OCI-LY7 (cell line): ENCODE data around the gene ZNF536.

Experiments used
- EZH2phosphoT487 ChIP-seq: fragments of 200-600 bp; sonication (generic); IDR thresholded peaks from 2 replicates; pipeline ENCODE4 v1.6.1; 2018; ENCODE audit warnings: low read depth, borderline replicate concordance, mild to moderate bottlenecking, mixed run types, antibody characterized with exemption, low read length, moderate library complexity, mixed read lengths
- TF ChIP-seq, protein P1 (sequence below): fragments of 200-600 bp; sonication (generic); conservative IDR thresholded peaks from 2 replicates; pipeline ENCODE4 v1.5.1; 2014; ENCODE audit warnings: mild to moderate bottlenecking, antibody characterized with exemption, low read length, moderate library complexity, mixed read lengths

DNA sequence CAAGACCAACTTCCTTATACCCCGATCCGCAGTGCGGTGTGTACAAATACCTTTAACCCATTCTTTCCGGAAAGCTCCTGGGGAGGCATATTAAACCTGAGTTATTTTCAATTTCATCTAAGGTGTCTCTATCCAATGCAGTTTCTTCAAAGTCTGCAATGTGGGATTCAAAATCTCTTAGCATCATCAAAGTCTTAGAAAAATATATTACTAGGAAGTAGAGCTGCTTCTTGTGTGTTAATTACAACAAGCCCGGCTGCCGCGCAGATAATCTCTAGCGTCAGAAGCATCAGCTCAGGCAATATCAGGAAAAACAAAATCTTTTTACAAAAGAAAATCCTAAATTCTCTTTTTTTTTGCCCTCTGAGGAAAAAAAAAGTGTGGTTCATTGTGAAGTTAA lies 48.1 kb downstream of the ZNF536 start:
- TF ChIP-seq, protein P1, sequence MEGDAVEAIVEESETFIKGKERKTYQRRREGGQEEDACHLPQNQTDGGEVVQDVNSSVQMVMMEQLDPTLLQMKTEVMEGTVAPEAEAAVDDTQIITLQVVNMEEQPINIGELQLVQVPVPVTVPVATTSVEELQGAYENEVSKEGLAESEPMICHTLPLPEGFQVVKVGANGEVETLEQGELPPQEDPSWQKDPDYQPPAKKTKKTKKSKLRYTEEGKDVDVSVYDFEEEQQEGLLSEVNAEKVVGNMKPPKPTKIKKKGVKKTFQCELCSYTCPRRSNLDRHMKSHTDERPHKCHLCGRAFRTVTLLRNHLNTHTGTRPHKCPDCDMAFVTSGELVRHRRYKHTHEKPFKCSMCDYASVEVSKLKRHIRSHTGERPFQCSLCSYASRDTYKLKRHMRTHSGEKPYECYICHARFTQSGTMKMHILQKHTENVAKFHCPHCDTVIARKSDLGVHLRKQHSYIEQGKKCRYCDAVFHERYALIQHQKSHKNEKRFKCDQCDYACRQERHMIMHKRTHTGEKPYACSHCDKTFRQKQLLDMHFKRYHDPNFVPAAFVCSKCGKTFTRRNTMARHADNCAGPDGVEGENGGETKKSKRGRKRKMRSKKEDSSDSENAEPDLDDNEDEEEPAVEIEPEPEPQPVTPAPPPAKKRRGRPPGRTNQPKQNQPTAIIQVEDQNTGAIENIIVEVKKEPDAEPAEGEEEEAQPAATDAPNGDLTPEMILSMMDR, result no peak
- TF ChIP-seq EZH2phosphoT487, result no peak
